ENCODE results near the gene ADGRA3.

DNA sequence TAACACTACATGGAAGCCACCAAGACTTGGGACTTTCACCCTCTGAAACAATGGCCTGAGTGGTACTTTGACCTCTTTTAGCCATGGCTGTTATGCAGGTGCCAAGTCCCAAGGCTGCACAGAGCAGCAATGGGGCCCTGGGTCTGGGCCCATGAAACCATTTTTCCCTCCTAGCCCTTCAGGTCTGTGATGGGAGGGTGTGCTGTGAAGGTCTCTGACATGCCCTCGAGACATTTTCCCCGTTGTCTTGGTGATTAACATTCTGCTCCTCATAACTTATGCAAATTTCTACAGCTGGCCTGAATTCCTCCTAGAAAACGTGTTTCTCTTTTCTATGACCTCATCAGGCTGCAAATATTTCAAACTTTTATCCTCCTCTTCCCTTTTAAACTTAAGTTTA lies 30.4 kb upstream of the ADGRA3 start:
- TF ChIP-seq, protein P1, sequence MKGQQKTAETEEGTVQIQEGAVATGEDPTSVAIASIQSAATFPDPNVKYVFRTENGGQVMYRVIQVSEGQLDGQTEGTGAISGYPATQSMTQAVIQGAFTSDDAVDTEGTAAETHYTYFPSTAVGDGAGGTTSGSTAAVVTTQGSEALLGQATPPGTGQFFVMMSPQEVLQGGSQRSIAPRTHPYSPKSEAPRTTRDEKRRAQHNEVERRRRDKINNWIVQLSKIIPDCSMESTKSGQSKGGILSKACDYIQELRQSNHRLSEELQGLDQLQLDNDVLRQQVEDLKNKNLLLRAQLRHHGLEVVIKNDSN (IDR thresholded peaks at IDR 0.05; ENCODE audit: borderline replicate concordance, low read depth): no peak
- TF ChIP-seq GABPA (IDR thresholded peaks at IDR 0.05; ENCODE audit: low read depth) (no peak), GATA2 (CRISPR knock-in tag; IDR thresholded peaks at IDR 0.05) (no peak)
- TF ChIP-seq, protein P2, sequence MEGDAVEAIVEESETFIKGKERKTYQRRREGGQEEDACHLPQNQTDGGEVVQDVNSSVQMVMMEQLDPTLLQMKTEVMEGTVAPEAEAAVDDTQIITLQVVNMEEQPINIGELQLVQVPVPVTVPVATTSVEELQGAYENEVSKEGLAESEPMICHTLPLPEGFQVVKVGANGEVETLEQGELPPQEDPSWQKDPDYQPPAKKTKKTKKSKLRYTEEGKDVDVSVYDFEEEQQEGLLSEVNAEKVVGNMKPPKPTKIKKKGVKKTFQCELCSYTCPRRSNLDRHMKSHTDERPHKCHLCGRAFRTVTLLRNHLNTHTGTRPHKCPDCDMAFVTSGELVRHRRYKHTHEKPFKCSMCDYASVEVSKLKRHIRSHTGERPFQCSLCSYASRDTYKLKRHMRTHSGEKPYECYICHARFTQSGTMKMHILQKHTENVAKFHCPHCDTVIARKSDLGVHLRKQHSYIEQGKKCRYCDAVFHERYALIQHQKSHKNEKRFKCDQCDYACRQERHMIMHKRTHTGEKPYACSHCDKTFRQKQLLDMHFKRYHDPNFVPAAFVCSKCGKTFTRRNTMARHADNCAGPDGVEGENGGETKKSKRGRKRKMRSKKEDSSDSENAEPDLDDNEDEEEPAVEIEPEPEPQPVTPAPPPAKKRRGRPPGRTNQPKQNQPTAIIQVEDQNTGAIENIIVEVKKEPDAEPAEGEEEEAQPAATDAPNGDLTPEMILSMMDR (IDR thresholded peaks at IDR 0.05): no peak
- TF ChIP-seq, protein P3, sequence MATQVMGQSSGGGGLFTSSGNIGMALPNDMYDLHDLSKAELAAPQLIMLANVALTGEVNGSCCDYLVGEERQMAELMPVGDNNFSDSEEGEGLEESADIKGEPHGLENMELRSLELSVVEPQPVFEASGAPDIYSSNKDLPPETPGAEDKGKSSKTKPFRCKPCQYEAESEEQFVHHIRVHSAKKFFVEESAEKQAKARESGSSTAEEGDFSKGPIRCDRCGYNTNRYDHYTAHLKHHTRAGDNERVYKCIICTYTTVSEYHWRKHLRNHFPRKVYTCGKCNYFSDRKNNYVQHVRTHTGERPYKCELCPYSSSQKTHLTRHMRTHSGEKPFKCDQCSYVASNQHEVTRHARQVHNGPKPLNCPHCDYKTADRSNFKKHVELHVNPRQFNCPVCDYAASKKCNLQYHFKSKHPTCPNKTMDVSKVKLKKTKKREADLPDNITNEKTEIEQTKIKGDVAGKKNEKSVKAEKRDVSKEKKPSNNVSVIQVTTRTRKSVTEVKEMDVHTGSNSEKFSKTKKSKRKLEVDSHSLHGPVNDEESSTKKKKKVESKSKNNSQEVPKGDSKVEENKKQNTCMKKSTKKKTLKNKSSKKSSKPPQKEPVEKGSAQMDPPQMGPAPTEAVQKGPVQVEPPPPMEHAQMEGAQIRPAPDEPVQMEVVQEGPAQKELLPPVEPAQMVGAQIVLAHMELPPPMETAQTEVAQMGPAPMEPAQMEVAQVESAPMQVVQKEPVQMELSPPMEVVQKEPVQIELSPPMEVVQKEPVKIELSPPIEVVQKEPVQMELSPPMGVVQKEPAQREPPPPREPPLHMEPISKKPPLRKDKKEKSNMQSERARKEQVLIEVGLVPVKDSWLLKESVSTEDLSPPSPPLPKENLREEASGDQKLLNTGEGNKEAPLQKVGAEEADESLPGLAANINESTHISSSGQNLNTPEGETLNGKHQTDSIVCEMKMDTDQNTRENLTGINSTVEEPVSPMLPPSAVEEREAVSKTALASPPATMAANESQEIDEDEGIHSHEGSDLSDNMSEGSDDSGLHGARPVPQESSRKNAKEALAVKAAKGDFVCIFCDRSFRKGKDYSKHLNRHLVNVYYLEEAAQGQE (IDR thresholded peaks at IDR 0.05; ENCODE audit: low read depth, low read length): no peak
